ENCODE data around the gene SPATA32.
A peak's percentile ranks its signal among the peaks of the same experiment; 100 is the strongest.
"Not testable (repeated sequence)": the region's sequence is repeated elsewhere in the genome, so short reads cannot be mapped to it uniquely, and the experiment has no call there.

SPATA32 gene

GRCh38 chr17:45256114-45256966 lies 5.6 kb downstream of the SPATA32 start:
- no peak for DNase-seq (ENCODE audit: low read depth, low spot score)
- TF ChIP-seq CTCF (IDR thresholded peaks at IDR 0.05; ENCODE audit: insufficient read depth, low read length, missing control alignments) = peak; percentile 1
- H3K4me3 ChIP-seq (ENCODE audit: low read depth, low read length) = no peak overlapping the region
- ChIA-PET POLR2A (no interaction called here), CTCF (interaction anchor here (0.9 to 2.3 kb wide), 9 partner anchors 10 to 169 kb away, joined by 3 to 14 read pairs (median 3); partner anchors contain the start of gene ACBD4)

- no peak for TF ChIP-seq CTCF (IDR thresholded peaks at IDR 0.05; ENCODE audit: insufficient read depth, low read length, missing control alignments)
- CTCF ChIA-PET = interaction anchor here (1.0 to 2.3 kb wide), 6 partner anchors 9 to 130 kb away, joined by 3 to 14 read pairs (median 4); partner anchors contain the start of gene ACBD4
- POLR2A ChIA-PET = interaction anchor here (0.9 kb wide), 1 partner anchor 11 kb away, joined by 3 read pairs; no protein-coding TSS in a partner anchor
- no peak overlapping the region for H3K4me3 ChIP-seq (ENCODE audit: low read depth, low read length)
- no peak for DNase-seq (ENCODE audit: low read depth, low spot score)
These were observed 6.5 kb downstream of the SPATA32 start for GRCh38 chr17:45255358-45255757.

GRCh38 chr17:45253879-45254278 lies 8.0 kb downstream of the SPATA32 start:
- ChIA-PET POLR2A (no interaction called here), CTCF (interaction anchor here (1.0 to 1.5 kb wide), 3 partner anchors 12 to 34 kb away, joined by 3 read pairs; no protein-coding TSS in a partner anchor)
- H3K4me3 ChIP-seq (ENCODE audit: low read depth, low read length) = no peak overlapping the region
- no peak for DNase-seq (ENCODE audit: low read depth, low spot score)
- no peak for TF ChIP-seq CTCF (IDR thresholded peaks at IDR 0.05; ENCODE audit: insufficient read depth, low read length, missing control alignments)

- POLR2A ChIA-PET; DNase-seq (ENCODE audit: low read depth, low spot score): not testable (repeated sequence)
- CTCF ChIA-PET = interaction anchor here (1.0 to 10.2 kb wide), 4 partner anchors 12 to 33 kb away, joined by 3 to 73 read pairs (median 3); no protein-coding TSS in a partner anchor
These were observed 8.7 kb downstream of the SPATA32 start for GRCh38 chr17:45253237-45253636.

GRCh38 chr17:45251931-45252330 lies 10.0 kb downstream of the SPATA32 start:
- ChIA-PET POLR2A (no interaction called here), CTCF (interaction anchor here (0.9 to 10.2 kb wide), 6 partner anchors 17 to 324 kb away, joined by 3 to 73 read pairs (median 3); partner anchors contain the start of gene ACBD4)
- no peak for DNase-seq (ENCODE audit: low read depth, low spot score)
- no peak overlapping the region for H3K4me3 ChIP-seq (ENCODE audit: low read depth, low read length)
- no peak for TF ChIP-seq CTCF (IDR thresholded peaks at IDR 0.05; ENCODE audit: insufficient read depth, low read length, missing control alignments)

More at GRCh38 chr17:45253237-45253636, 8.7 kb downstream of the SPATA32 start:
- not testable (repeated sequence) for H3K4me3 ChIP-seq (ENCODE audit: low read depth, low read length)

- ChIA-PET CTCF (interaction anchor here (1.0 to 10.2 kb wide), 9 partner anchors 13 to 146 kb away, joined by 3 to 73 read pairs (median 5); no protein-coding TSS in a partner anchor), POLR2A (interaction anchor here (1.1 kb wide), 1 partner anchor 100 kb away, joined by 3 read pairs; the partner anchor contains the start of gene HEXIM1)
- TF ChIP-seq CTCF (IDR thresholded peaks at IDR 0.05; ENCODE audit: insufficient read depth, low read length, missing control alignments) = no peak
- no peak for DNase-seq (ENCODE audit: low read depth, low spot score)
- H3K4me3 ChIP-seq (ENCODE audit: low read depth, low read length) = peak overlapping the region; percentile 56
These were observed 13.5 kb downstream of the SPATA32 start for GRCh38 chr17:45248132-45248957.
